Neural cell (in vitro differentiated cells): ENCODE measurements around the gene CSPG4. TPM values are rescaled to one million over a fixed set of nuclear protein-coding genes. Genes with fewer than 3 reads are reported as not detected.
"Not testable (repeated sequence)": the region's sequence is repeated elsewhere in the genome, so short reads cannot be mapped to it uniquely, and the experiment has no call there.

Experiments
- H2AFZ ChIP-seq: fragments of 200-600, 300-800 bp; sonication (generic), shearing (Covaris generic); 2 replicates; pipeline ENCODE4 v1.6.0; 2014; ENCODE audit warnings: low read depth, mild to moderate bottlenecking, antibody characterized with exemption, low read length, moderate library complexity
- H3F3A ChIP-seq: fragments of 200-600 bp; shearing (Covaris generic); 2 replicates; pipeline ENCODE4 v1.6.1; 2016; ENCODE audit warnings: mild to moderate bottlenecking, moderate library complexity, mixed read lengths, antibody characterized with exemption, low read length; ENCODE audit not compliant: insufficient read depth, poor library complexity, severe bottlenecking
- H3K27ac ChIP-seq: fragments of 200-600, 300-800 bp; sonication (generic), shearing (Covaris generic); 2 replicates; pipeline ENCODE4 v1.5.1; 2014; ENCODE audit warnings: mild to moderate bottlenecking, low read length, moderate library complexity
- H3K27me3 ChIP-seq: fragments of 300-800, 200-600 bp; sonication (generic), shearing (Covaris generic); 2 replicates; pipeline ENCODE4 v1.6.0; 2014; ENCODE audit warnings: mild to moderate bottlenecking, low read depth, low read length, moderate library complexity; ENCODE audit not compliant: insufficient read depth
- H3K36me3 ChIP-seq: fragments of 300-800, 200-600 bp; sonication (generic), shearing (Covaris generic); 2 replicates; pipeline ENCODE4 v1.5.1; 2014; ENCODE audit warnings: mild to moderate bottlenecking, antibody characterized with exemption, low read length, moderate library complexity; ENCODE audit not compliant: insufficient read depth
- H3K4me2 ChIP-seq: fragments of 300-800, 200-600 bp; sonication (generic), shearing (Covaris generic); 2 replicates; pipeline ENCODE4 v1.6.0; 2014; ENCODE audit warnings: mild to moderate bottlenecking, low read length
- H3K4me3 ChIP-seq: fragments of 300-800, 200-600 bp; sonication (generic), shearing (Covaris generic); 2 replicates; pipeline ENCODE4 v1.5.1; 2014; ENCODE audit warnings: mild to moderate bottlenecking, low read length, moderate library complexity
- H3K79me2 ChIP-seq: fragments of 200-600 bp; shearing (Covaris generic); replicated peaks from 2 replicates; pipeline ENCODE4 v1.6.0; 2014; ENCODE audit warnings: mild to moderate bottlenecking, low read length, moderate library complexity; ENCODE audit not compliant: insufficient read depth
- H3K9ac ChIP-seq: fragments of 300-800, 200-600 bp; sonication (generic), shearing (Covaris generic); 2 replicates; pipeline ENCODE4 v1.6.1; 2016; ENCODE audit warnings: mild to moderate bottlenecking, low read length, mixed read lengths
- H3K9me2 ChIP-seq: fragments of 200-600 bp; shearing (Covaris generic); 2 replicates; pipeline ENCODE4 v1.6.1; 2016; ENCODE audit warnings: mild to moderate bottlenecking, low read length, mixed read lengths; ENCODE audit not compliant: insufficient read depth
- H3K9me3 ChIP-seq: fragments of 200-600, 300-800 bp; sonication (generic), shearing (Covaris generic); 2 replicates; pipeline ENCODE4 v1.6.1; 2016; ENCODE audit warnings: mild to moderate bottlenecking, mixed run types, low read length, moderate library complexity, mixed read lengths
- H4K20me1 ChIP-seq: fragments of 200-600 bp; shearing (Covaris generic); 2 replicates; pipeline ENCODE4 v1.6.1; 2016; ENCODE audit warnings: mild to moderate bottlenecking, mixed run types; ENCODE audit not compliant: insufficient read depth
- polyA plus RNA-seq: library from polyadenylated mRNA; depleted of rRNA; stranded (reverse); fragments of >200 nt; gene quantifications from 2 replicates; pipeline ENCODE4 v1.2.3, GENCODE V29; 2014
- TF ChIP-seq, protein P1 (sequence below): fragments of 450-650 bp; IDR thresholded peaks from 2 replicates; pipeline ENCODE4 v1.5.1; 2014; ENCODE audit warnings: antibody characterized with exemption, mild to moderate bottlenecking, moderate library complexity; ENCODE audit not compliant: poor library complexity, severe bottlenecking

CSPG4 gene
- polyA plus RNA-seq, 1 donor from 2014 or later = not detected

DNA sequence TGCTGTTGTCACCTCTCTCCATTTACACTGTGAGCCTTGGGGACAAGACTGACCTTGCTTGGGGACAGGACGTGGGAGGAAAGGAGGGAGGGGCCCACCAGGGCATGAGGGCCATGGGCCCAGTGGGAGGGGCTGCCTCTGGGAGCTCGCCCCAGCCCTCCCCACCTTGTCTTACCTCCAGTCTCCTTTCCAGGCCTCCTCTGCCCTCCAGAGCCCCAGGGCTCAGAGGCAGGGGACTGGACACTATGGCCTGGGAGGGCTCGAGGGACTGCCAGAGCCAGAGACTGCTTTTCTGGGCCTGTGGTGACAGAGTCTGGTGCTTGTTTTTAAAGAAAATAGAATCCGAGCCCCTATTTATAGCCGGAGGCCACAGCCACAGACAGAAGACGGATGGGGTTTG is 10.2 kb downstream of the CSPG4 start:
- H3K36me3 ChIP-seq = no peaks in the 10 kb centered on the region
- H4K20me1 ChIP-seq = no peaks in the 10 kb centered on the region
- H3K9ac ChIP-seq = no peak overlapping the region
- no peak overlapping the region for H3K4me2 ChIP-seq
- no peaks in the 10 kb centered on the region for H3K9me3 ChIP-seq
- no peaks in the 10 kb centered on the region for H3K9me2 ChIP-seq
- TF ChIP-seq, protein P1, sequence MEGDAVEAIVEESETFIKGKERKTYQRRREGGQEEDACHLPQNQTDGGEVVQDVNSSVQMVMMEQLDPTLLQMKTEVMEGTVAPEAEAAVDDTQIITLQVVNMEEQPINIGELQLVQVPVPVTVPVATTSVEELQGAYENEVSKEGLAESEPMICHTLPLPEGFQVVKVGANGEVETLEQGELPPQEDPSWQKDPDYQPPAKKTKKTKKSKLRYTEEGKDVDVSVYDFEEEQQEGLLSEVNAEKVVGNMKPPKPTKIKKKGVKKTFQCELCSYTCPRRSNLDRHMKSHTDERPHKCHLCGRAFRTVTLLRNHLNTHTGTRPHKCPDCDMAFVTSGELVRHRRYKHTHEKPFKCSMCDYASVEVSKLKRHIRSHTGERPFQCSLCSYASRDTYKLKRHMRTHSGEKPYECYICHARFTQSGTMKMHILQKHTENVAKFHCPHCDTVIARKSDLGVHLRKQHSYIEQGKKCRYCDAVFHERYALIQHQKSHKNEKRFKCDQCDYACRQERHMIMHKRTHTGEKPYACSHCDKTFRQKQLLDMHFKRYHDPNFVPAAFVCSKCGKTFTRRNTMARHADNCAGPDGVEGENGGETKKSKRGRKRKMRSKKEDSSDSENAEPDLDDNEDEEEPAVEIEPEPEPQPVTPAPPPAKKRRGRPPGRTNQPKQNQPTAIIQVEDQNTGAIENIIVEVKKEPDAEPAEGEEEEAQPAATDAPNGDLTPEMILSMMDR = no peak
- H3K27me3 ChIP-seq = no peaks in the 10 kb centered on the region
- no peak overlapping the region for H3K4me3 ChIP-seq
- H3K27ac ChIP-seq = no peak overlapping the region
- H2AFZ ChIP-seq = no peak overlapping the region
- H3F3A ChIP-seq = no peaks in the 10 kb centered on the region
- H3K79me2 ChIP-seq = no peaks in the 10 kb centered on the region

- not testable (repeated sequence) for H2AFZ ChIP-seq, H3K4me3 ChIP-seq, H3K9me3 ChIP-seq, H3K79me2 ChIP-seq, H3K36me3 ChIP-seq, H3K27me3 ChIP-seq, H3K27ac ChIP-seq, H3K9ac ChIP-seq, H3F3A ChIP-seq, H3K4me2 ChIP-seq, H4K20me1 ChIP-seq, H3K9me2 ChIP-seq
Observed at GRCh38 chr15:75701071-75702003, 11.3 kb downstream of the CSPG4 start.

DNA sequence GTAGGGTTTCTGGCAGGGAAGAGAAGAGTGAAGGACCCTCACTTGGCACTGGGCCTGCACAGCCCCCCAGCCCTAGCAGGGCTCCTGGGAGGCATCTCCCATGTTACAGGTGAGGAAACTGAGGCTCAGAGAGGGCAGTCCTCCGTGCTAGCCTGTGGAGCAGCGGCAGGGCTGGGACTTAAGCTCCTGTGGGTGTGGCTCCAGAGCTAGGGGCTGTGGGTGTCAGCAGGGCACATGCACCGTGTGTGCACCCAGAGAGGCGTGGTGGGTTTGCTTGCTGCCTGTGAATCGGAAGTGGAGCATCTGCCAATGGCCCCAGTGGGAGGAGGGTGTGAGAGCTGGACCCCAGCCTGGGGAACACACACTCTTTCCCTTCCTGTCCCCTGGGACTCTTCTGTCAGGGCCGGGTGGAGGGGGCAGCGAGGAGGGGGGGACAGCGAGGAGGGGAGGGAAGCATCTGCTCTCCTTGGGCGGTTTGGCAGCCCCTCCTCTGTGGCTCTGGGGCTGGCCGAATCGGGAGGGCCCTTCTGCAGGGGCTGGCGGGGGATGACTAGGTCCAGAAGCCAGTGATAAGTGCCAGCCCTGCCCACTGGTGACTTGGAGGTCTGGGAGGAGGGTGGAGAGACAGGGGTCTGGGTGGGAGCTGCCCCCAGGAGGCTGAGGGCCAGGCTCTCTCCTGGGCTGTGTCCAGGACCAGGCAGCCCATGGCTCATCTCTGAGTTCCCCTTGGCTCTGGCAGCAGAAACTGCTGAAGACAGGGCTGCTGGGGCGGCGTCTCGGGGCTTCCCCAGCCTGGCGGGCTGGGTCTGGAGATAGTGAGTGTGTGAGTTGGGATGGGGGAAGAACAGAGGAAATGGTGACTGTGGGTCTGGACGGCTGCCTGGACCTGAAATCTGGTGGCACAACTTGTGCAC is 12.4 kb downstream of the CSPG4 start:
- not testable (repeated sequence) for H3K36me3 ChIP-seq, H3K79me2 ChIP-seq, H3K9ac ChIP-seq, H3K4me3 ChIP-seq, H3K27ac ChIP-seq, H3K27me3 ChIP-seq, H3K4me2 ChIP-seq, H3K9me2 ChIP-seq, H2AFZ ChIP-seq, H3F3A ChIP-seq, H4K20me1 ChIP-seq, H3K9me3 ChIP-seq

DNA sequence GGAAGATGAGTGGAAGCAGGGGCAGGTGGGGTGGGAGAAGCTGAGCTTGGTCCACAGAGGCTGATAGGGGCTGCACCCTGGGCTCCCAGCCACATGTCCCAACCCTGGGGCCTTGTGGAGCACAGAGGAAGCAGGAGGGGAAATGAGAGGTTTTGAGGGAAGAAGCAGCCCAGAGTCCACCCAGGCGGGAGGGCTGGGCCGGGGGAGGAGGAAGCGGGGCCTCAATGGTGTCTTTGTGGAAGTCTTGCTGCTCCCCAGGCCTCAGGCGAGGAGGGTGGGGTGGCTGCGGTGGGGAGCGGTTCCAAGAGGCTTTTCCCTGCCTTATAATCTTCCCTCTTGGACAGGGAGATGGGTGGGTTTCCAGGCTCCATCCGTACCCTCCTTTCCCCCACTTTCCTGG is 13.1 kb downstream of the CSPG4 start:
- not testable (repeated sequence) for H3K27ac ChIP-seq, H3F3A ChIP-seq, H3K27me3 ChIP-seq, H3K9me2 ChIP-seq, H3K9me3 ChIP-seq, H3K4me3 ChIP-seq, H3K79me2 ChIP-seq, H3K9ac ChIP-seq, H4K20me1 ChIP-seq, H2AFZ ChIP-seq, H3K4me2 ChIP-seq, H3K36me3 ChIP-seq

DNA sequence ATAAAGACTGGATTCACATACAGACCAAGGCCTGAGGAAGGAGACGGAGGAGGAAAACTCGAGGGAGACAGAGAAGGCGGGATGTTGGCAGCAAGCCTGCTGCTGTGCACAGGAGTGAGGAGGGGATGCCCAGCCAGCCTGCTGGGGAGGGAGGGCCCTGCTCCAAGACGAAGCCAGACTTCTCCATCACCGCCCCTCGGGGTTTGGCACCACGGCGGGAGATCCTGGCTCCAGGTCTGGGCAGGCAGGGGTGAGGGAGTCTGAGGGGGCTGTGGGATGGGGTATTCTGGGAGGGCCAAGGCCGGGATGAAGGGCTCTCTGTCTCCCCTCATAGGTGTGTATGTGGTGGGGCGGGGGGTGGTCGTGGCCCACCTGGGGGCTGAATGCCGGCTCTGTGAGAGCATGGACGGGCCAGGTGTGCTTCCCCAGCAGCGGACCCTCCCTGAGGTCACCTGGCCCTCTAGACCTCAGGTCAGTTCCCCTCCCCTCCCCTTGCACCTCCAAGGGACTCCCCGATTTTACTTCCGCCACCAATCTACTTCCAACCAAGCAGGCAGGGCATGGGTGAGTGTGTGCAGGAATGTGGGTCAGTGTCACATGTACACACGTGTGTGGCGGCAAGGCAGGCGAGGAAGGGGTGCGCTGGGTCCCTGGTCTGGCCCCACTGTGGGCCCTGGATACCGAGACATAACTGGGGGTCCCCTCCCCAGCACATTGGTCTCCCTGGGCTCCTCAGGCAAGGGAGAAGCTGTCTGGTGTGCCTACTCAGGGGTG is 14.5 kb downstream of the CSPG4 start:
- not testable (repeated sequence) for H3K27me3 ChIP-seq, H3K9me3 ChIP-seq, H4K20me1 ChIP-seq, H3K4me2 ChIP-seq, H3K4me3 ChIP-seq, H3K79me2 ChIP-seq, H3K9ac ChIP-seq, H3K36me3 ChIP-seq, H2AFZ ChIP-seq, H3K9me2 ChIP-seq, H3F3A ChIP-seq, H3K27ac ChIP-seq
